Erythroblast (primary cell): Measurements from ENCODE around the gene TRAPPC13.
A peak's percentile ranks its signal among the peaks of the same experiment; 100 is the strongest.

ENCODE experiments used
- DNase-seq, 2 experiments: peaks; one replicate each; lab custom pipeline; 2025; lab: John Stamatoyannopoulos, UW
- GATA1 ChIP-seq: IDR thresholded peaks from 2 replicates; pipeline ENCODE4 v1.6.1; 2011; ENCODE audit warnings: low read depth, mild to moderate bottlenecking, control low read depth, low read length, moderate library complexity
- POLR2A ChIP-seq: IDR thresholded peaks from 2 replicates; pipeline ENCODE4 v1.6.1; 2011; ENCODE audit warnings: mild to moderate bottlenecking, low read length

TRAPPC13 gene

DNA sequence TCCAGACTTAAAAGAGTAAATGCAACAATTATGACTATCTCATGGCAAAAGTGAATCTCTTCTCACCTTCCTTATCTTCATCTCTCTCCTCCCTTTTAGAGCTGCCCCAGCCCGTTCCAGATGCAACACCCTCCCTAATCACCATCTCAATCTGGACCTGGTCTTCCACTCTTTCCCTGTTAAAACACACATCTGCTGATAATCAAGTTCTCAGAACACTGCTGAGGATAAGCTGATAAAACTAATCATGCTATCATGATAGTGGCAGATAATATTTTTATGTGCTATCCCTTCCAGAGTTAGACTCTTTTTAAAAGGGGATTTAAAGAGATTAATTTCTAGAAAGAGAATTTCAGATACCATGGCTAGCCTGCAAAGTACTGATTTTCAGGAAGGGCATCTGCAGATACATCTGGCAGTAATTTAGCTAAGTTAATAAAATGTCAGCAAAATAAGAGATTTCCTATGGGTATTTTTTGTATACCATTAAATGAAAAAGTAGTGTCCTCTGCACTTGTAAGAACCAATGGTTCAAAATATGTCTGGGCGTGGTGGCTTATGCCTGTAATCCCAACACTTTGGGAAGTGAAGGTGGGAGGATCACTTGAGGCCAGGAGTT is 79.9 kb downstream of the TRAPPC13 start:
- TF ChIP-seq POLR2A (no peak), GATA1 (no peak)
- peak in 1 of 2 experiments; percentile 22 for DNase-seq

DNA sequence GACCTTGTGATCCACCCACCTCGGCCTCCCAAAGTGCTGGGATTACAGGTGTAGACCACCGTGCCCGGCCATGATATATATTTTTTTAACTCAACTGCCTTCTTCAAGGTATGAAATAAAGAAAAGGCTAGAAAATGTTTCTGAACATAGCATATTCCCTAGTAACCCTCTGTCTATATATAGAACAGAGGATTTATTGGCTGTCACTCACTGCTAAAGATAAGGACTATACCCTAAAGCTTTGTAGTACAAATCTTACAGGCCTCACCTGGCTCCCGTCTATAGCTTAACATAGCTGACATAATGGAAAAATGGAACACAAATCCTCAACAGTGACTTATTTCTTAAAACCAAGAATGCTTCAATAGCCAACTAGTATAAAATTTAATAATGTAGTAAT is 82.8 kb downstream of the TRAPPC13 start:
- no peak for DNase-seq
- no peak for TF ChIP-seq POLR2A
- no peak for TF ChIP-seq GATA1

DNA sequence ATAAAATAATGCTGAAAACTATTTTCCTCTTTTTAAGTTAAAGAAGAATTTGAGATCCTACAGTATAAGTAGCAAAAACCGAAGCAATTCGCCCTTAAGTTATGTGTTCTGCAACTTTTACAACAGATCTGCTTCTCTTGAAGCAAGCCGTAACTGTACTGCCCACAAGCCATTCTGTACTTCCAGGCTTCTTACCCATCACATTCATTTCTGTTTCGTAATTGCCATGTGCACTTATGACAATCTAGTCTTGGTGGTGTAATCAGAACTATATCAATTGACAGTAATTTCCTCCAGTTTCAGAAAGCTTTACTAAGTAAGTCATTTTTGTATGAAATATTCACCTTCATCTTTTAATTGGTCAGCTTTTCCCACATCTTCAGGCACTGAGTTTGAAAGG is 83.3 kb downstream of the TRAPPC13 start:
- no peak for DNase-seq

More for the DNA sequence above, 83.3 kb downstream of the TRAPPC13 start:
- no peak for TF ChIP-seq GATA1
- TF ChIP-seq POLR2A = no peak
